Thoracic aorta (tissue), 2 donors: ENCODE data around the gene DACH1. TPM values are rescaled to one million over a fixed set of nuclear protein-coding genes. Genes with fewer than 3 reads are reported as not detected.

Experiments
- ATAC-seq: fragments of 150-250 bp; one replicate; pipeline ENCODE4 v1.8.0; 2017; ENCODE audit warnings: low read depth; ENCODE audit not compliant: insufficient number of reproducible peaks, low FRiP score
- DNase-seq: peaks from one replicate; pipeline ENCODE4 v3.0.0-alpha.2; 2020; ENCODE audit warnings: low spot score
- H3K27ac ChIP-seq, 2 donors: fragments of 200-600 bp; sonication (generic); 1 replicate in 1 of 2; 2 replicates in 1 of 2; pipeline ENCODE4 v1.5.1; 2016; ENCODE audit warnings: mild to moderate bottlenecking in 2 of 2, moderate library complexity in 2 of 2
- H3K27me3 ChIP-seq: fragments of 200-600 bp; sonication (generic); replicated peaks from 2 replicates; pipeline ENCODE4 v1.6.0; 2016; ENCODE audit warnings: mild to moderate bottlenecking; ENCODE audit not compliant: insufficient read depth
- H3K36me3 ChIP-seq: fragments of 200-600 bp; sonication (generic); one replicate; pipeline ENCODE4 v1.5.1; 2016
- H3K4me1 ChIP-seq, 2 donors: fragments of 200-600 bp; sonication (generic); 1 replicate in 1 of 2; 2 replicates in 1 of 2; pipeline versions ENCODE4 v1.5.1 to v1.6.0; 2016; ENCODE audit warnings: low read depth in 2 of 2, mild to moderate bottlenecking in 1 of 2; ENCODE audit not compliant: control insufficient read depth in 1 of 2
- H3K4me3 ChIP-seq: fragments of 200-600 bp; sonication (generic); 2 replicates; pipeline ENCODE4 v1.5.1; 2016; ENCODE audit warnings: mild to moderate bottlenecking
- H3K9me3 ChIP-seq: fragments of 200-600 bp; sonication (generic); 2 replicates; pipeline ENCODE4 v1.5.1; 2016
- CTCF ChIP-seq: fragments of 200-600 bp; sonication (generic); IDR thresholded peaks from one replicate; pipeline ENCODE4 v1.5.1; 2019; ENCODE audit warnings: antibody characterized with exemption
- total RNA-seq, 2 donors: library from RNA; depleted of rRNA; stranded (reverse); fragments of >200 nt; gene quantifications; one replicate each; pipeline versions ENCODE4 v1.1.0 to v1.2.3, GENCODE V29; 2016

The DACH1 gene
- total RNA-seq, 2 donors from 2014 or later = 0.14 to 1.3 TPM

- TF ChIP-seq CTCF = no peak
- Histone ChIP-seq H3K36me3 (no peaks in the 10 kb centered on the region), H3K4me1 (peaks cover 12 to 21% of the 10 kb centered on the region in 2 donors), H3K27me3 (no peaks in the 10 kb centered on the region), H3K9me3 (no peaks in the 10 kb centered on the region), H3K27ac (no peak overlapping the region), H3K4me3 (no peak overlapping the region)
- ATAC-seq (no peak), DNase-seq (no peak)
These were observed 4.5 kb downstream of the DACH1 start for GRCh38 chr13:71862459-71862943.

- no peak for DNase-seq
- H3K36me3 ChIP-seq = no peaks in the 10 kb centered on the region
- H3K9me3 ChIP-seq = no peaks in the 10 kb centered on the region
- no peak overlapping the region for H3K4me3 ChIP-seq
- H3K27ac ChIP-seq = no peak overlapping the region
- ATAC-seq = no peak
- peaks cover 12 to 17% of the 10 kb centered on the region in 2 donors for H3K4me1 ChIP-seq
- H3K27me3 ChIP-seq = no peaks in the 10 kb centered on the region
- TF ChIP-seq CTCF = no peak
These were observed 5.1 kb downstream of the DACH1 start for GRCh38 chr13:71861769-71862458.

- Histone ChIP-seq H3K4me1 (peaks cover 10 to 12% of the 10 kb centered on the region in 2 donors), H3K9me3 (no peaks in the 10 kb centered on the region), H3K27me3 (no peaks in the 10 kb centered on the region), H3K4me3 (no peak overlapping the region), H3K27ac (no peak overlapping the region), H3K36me3 (no peaks in the 10 kb centered on the region)
- no peak for DNase-seq
- no peak for ATAC-seq
- no peak for TF ChIP-seq CTCF
These were observed 6.4 kb downstream of the DACH1 start for GRCh38 chr13:71860547-71861138.

- no peaks in the 10 kb centered on the region for H3K4me1 ChIP-seq
- no peaks in the 10 kb centered on the region for H3K27me3 ChIP-seq
- H3K4me3 ChIP-seq = no peak overlapping the region
- no peaks in the 10 kb centered on the region for H3K9me3 ChIP-seq
- ATAC-seq (no peak), DNase-seq (no peak)
- no peak overlapping the region for H3K27ac ChIP-seq
- H3K36me3 ChIP-seq = no peaks in the 10 kb centered on the region
- TF ChIP-seq CTCF = no peak
These were observed 8.4 kb downstream of the DACH1 start for GRCh38 chr13:71858647-71859046.

- no peaks in the 10 kb centered on the region for H3K36me3 ChIP-seq
- no peaks in the 10 kb centered on the region for H3K27me3 ChIP-seq
- no peak overlapping the region for H3K27ac ChIP-seq
- no peak overlapping the region for H3K4me3 ChIP-seq
- H3K9me3 ChIP-seq = no peaks in the 10 kb centered on the region
- TF ChIP-seq CTCF = no peak
- ATAC-seq (no peak), DNase-seq (no peak)
- H3K4me1 ChIP-seq = no peaks in the 10 kb centered on the region
These were observed 10.4 kb downstream of the DACH1 start for GRCh38 chr13:71856548-71857043.
